ENCODE results near the gene CACNA1C.

CACNA1C gene

DNA sequence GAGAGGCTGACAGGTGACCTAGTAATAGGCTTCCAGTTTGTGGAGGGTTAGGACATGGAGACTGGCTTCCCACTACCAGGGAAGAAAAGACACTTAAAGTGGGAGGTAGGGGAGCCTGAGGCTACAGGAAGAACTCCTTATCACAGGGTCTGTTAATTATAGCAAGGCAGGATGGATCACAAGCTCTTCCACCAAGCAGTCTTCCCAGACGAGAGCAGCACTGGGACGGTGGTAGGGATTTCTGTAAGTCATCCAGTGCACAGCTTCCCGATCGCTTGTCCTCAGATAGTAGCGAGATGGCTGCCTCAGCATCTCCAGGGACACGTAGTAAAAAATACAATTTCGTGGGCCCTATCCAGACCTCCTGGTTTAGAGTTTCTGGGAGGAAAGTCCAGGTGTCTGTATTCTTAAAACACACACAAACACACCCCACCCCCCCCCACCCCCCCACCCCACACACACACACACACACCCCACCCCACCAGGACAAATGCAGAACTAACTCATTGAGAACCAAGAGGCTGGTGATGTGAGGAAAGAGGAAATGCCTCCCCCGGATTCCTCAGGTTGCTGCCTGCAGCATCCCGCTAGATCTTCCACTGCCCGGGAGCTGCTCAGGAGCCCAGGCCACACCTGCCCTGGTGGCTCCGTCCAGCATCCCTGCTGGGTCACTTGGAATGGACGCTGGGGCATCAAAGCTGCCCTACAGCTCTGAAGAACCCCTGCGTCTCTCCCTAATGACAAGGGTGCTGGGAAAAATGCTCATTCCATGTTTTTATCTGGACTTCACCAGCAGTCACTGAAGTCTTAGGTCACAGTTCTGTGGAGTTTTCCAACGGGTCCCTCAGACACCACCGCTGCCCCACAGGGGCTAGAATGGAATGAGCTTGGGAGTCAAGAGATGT is 307.2 kb downstream of the CACNA1C start:
- no peaks in the 10 kb centered on the region for H3K36me3 ChIP-seq (ENCODE audit: control insufficient read depth, insufficient read depth, low read length)
- no peak overlapping the region for H3K4me3 ChIP-seq (ENCODE audit: insufficient read depth, low read depth, low read length)
- H3K27me3 ChIP-seq (ENCODE audit: control insufficient read depth, insufficient read depth, low read length, poor library complexity, severe bottlenecking): no peaks in the 10 kb centered on the region
- H3K9me3 ChIP-seq (ENCODE audit: control insufficient read depth, low read length): no peaks in the 10 kb centered on the region
- H3K27ac ChIP-seq (ENCODE audit: insufficient read depth, low read depth, low read length, poor library complexity, severe bottlenecking): no peak overlapping the region
- H3K4me1 ChIP-seq (ENCODE audit: control insufficient read depth, insufficient read depth, low read length): peaks cover 5% of the 10 kb centered on the region
- 91 to 95% methylated on average over 14 to 15 of the region's 15 CpGs for WGBS, 2 experiments

DNA sequence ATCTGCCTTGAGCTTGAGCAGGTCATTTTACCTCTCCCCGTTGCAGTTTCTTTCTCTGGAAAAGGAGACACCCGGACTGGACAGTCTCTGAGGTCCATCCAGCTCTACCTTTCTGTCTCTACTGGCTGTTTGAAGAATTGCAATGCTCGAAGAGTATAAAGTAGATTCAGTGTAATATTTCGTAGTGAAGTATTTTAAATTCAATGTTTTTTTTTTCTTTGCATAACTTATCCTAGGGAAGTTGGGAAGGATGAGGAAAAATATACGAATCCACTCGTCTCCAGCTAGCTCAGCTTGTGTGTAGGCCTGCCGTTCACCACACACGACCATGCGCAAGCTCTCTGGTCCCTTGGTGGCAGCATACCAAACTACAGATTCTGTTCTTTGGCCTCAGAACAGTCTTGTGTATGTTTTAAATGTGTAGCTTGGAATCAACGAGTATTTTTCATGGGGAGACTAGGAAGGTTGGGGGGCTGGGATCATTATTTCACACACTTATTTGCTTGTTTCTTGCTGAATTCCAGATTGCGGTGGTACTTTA is 307.9 kb downstream of the CACNA1C start:
- Histone ChIP-seq H3K4me3 (ENCODE audit: insufficient read depth, low read depth, low read length) (no peak overlapping the region), H3K27ac (ENCODE audit: insufficient read depth, low read depth, low read length, poor library complexity, severe bottlenecking) (no peak overlapping the region), H3K36me3 (ENCODE audit: control insufficient read depth, insufficient read depth, low read length) (no peaks in the 10 kb centered on the region), H3K27me3 (ENCODE audit: control insufficient read depth, insufficient read depth, low read length, poor library complexity, severe bottlenecking) (no peaks in the 10 kb centered on the region), H3K4me1 (ENCODE audit: control insufficient read depth, insufficient read depth, low read length) (peaks cover 8% of the 10 kb centered on the region), H3K9me3 (ENCODE audit: control insufficient read depth, low read length) (no peaks in the 10 kb centered on the region)
- WGBS, 2 experiments: 94 to 95% methylated on average over 11 of the region's 11 CpGs

DNA sequence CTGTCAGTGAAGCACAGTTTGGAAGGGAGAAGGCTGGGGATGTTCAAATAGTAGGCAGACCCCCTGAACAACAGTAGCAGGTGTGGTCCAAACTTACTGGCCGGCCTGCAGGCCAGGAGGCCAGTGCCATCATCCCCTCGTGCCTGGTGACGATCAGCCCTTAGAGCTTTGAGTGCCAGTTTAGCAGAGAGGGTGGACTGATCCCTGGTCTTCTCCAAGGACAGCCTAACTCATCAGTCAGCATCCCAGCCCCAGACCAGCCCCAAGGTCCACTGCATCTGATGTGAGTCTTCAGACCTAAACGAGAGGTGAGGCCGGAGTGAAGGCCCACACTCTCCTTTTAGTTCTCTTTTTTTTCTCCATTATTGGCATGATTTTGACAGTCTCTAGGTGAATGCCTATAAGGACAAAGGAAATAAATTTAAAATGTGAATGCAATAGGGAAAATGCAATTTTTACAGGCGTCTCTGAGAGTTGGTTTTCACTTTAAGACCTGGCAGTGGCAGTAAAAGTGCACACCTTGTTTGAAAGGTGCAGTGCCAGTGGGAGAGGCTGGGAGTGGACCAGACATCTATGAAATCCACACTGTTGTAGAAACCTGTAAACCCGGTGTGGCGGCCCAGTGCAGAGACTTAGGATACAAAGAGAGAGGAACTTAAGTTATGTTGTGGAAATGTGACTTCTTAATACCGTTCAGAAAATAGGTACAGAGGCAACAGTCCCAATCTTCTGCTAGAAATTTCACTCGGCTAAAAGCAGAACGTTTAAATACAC is 311.2 kb downstream of the CACNA1C start:
- H3K36me3 ChIP-seq (ENCODE audit: control insufficient read depth, insufficient read depth, low read length): no peaks in the 10 kb centered on the region
- no peak overlapping the region for H3K4me3 ChIP-seq (ENCODE audit: insufficient read depth, low read depth, low read length)
- WGBS, 2 experiments: 90% methylated on average over 11 of the region's 11 CpGs
- H3K4me1 ChIP-seq (ENCODE audit: control insufficient read depth, insufficient read depth, low read length): peaks cover 8% of the 10 kb centered on the region
- no peaks in the 10 kb centered on the region for H3K9me3 ChIP-seq (ENCODE audit: control insufficient read depth, low read length)
- no peak overlapping the region for H3K27ac ChIP-seq (ENCODE audit: insufficient read depth, low read depth, low read length, poor library complexity, severe bottlenecking)
- no peaks in the 10 kb centered on the region for H3K27me3 ChIP-seq (ENCODE audit: control insufficient read depth, insufficient read depth, low read length, poor library complexity, severe bottlenecking)

DNA sequence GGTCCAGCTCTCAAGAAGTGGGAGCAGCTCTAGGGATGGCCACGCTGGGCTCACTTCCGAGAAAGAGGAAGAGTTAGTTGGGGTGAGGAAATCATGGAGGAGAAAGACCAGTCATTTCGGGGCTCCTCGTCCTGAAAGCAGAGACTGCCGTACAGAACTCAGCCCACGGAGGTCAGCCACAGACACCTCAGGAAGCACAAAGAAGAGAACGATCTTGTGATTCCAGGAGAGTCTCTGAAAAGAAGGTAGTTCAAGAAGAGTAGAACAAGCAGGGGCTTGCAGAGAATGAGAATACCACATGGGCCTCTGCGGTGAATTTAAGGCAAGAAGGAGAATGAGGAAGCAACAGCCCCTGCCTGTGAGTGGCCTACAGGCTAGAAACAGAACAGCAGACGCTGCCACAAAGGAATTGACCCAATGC is 311.9 kb downstream of the CACNA1C start:
- no peak overlapping the region for H3K4me3 ChIP-seq (ENCODE audit: insufficient read depth, low read depth, low read length)
- H3K27me3 ChIP-seq (ENCODE audit: control insufficient read depth, insufficient read depth, low read length, poor library complexity, severe bottlenecking): no peaks in the 10 kb centered on the region
- no peaks in the 10 kb centered on the region for H3K9me3 ChIP-seq (ENCODE audit: control insufficient read depth, low read length)
- peaks cover 8% of the 10 kb centered on the region for H3K4me1 ChIP-seq (ENCODE audit: control insufficient read depth, insufficient read depth, low read length)
- WGBS, 2 experiments: 76 to 86% methylated on average over 9 of the region's 9 CpGs
- H3K36me3 ChIP-seq (ENCODE audit: control insufficient read depth, insufficient read depth, low read length): no peaks in the 10 kb centered on the region
- H3K27ac ChIP-seq (ENCODE audit: insufficient read depth, low read depth, low read length, poor library complexity, severe bottlenecking): no peak overlapping the region

DNA sequence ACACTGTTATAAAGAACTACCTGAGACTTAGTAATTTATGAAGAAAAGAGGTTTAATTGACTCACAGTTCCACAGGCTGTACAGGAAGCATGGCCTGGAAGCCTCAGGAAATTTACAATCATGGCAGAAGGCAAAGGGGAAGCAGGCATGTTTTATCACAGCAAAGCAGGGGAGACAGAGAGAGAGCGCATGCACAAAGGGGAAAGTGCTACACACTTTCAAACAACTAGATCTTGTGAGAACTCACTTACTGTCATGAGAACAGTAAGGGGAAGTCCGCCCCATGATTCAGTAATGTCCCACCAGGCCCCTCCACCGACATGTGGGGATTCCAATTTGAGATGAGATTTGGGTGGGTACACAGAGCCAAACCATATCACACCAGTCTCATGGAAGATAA is 313.9 kb downstream of the CACNA1C start:
- no peak overlapping the region for H3K4me3 ChIP-seq (ENCODE audit: insufficient read depth, low read depth, low read length)
- 80 to 85% methylated on average over 3 of the region's 3 CpGs for WGBS, 2 experiments

DNA sequence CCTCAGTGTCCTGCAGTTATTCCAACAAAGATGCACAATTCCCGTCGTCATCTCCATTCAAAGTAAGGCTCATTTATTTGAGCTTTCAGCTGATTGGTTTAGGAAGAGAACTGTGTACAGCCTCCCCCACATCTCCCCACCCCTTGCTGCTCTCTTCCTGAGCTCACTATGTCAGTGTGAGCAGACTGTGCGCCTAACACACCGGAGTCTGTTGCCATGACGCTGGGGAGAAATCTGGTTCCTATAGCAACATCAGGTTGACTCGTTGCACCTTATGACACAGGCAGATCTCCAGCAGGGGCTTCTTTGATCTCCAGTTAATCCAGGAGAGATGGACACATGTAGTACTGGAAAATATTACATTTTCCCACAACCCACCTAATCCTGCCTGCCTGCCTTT is 319.4 kb downstream of the CACNA1C start:
- 81% methylated on average over 6 of the region's 6 CpGs for WGBS, 2 experiments
- no peaks in the 10 kb centered on the region for H3K27me3 ChIP-seq (ENCODE audit: control insufficient read depth, insufficient read depth, low read length, poor library complexity, severe bottlenecking)
- H3K27ac ChIP-seq (ENCODE audit: insufficient read depth, low read depth, low read length, poor library complexity, severe bottlenecking): no peak overlapping the region
- no peaks in the 10 kb centered on the region for H3K36me3 ChIP-seq (ENCODE audit: control insufficient read depth, insufficient read depth, low read length)
- no peak overlapping the region for H3K4me3 ChIP-seq (ENCODE audit: insufficient read depth, low read depth, low read length)
- H3K4me1 ChIP-seq (ENCODE audit: control insufficient read depth, insufficient read depth, low read length): peaks cover 12% of the 10 kb centered on the region
- no peaks in the 10 kb centered on the region for H3K9me3 ChIP-seq (ENCODE audit: control insufficient read depth, low read length)

More for the DNA sequence above, 313.9 kb downstream of the CACNA1C start:
- Histone ChIP-seq H3K4me1 (ENCODE audit: control insufficient read depth, insufficient read depth, low read length) (peaks cover 8% of the 10 kb centered on the region), H3K27ac (ENCODE audit: insufficient read depth, low read depth, low read length, poor library complexity, severe bottlenecking) (no peak overlapping the region), H3K27me3 (ENCODE audit: control insufficient read depth, insufficient read depth, low read length, poor library complexity, severe bottlenecking) (no peaks in the 10 kb centered on the region), H3K36me3 (ENCODE audit: control insufficient read depth, insufficient read depth, low read length) (no peaks in the 10 kb centered on the region), H3K9me3 (ENCODE audit: control insufficient read depth, low read length) (no peaks in the 10 kb centered on the region)

DNA sequence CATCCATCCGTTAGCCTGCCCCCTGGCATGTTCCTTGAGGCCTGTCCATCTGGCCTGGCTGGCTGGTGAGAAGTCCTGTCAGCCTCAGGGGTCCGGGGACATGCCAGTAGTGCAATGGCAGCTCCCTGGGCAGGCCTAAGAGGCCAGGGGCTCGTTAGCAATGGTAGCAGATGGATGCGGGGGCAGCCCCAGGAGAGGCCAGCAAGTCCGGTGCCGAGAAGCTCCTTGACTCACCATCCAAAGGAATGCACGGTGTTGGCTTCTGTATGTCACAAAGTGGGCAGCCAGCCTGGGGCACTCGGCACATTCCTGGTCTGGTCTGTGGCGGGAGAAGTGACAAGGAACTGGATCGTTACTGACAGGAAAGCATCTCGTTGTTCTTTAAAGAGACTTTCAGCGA is 319.9 kb downstream of the CACNA1C start:
- no peak overlapping the region for H3K27ac ChIP-seq (ENCODE audit: insufficient read depth, low read depth, low read length, poor library complexity, severe bottlenecking)
- peaks cover 18% of the 10 kb centered on the region for H3K4me1 ChIP-seq (ENCODE audit: control insufficient read depth, insufficient read depth, low read length)
- WGBS, 2 experiments: 93% methylated on average over 12 of the region's 12 CpGs
- no peaks in the 10 kb centered on the region for H3K9me3 ChIP-seq (ENCODE audit: control insufficient read depth, low read length)
- H3K4me3 ChIP-seq (ENCODE audit: insufficient read depth, low read depth, low read length): no peak overlapping the region
- no peaks in the 10 kb centered on the region for H3K36me3 ChIP-seq (ENCODE audit: control insufficient read depth, insufficient read depth, low read length)
- H3K27me3 ChIP-seq (ENCODE audit: control insufficient read depth, insufficient read depth, low read length, poor library complexity, severe bottlenecking): no peaks in the 10 kb centered on the region

DNA sequence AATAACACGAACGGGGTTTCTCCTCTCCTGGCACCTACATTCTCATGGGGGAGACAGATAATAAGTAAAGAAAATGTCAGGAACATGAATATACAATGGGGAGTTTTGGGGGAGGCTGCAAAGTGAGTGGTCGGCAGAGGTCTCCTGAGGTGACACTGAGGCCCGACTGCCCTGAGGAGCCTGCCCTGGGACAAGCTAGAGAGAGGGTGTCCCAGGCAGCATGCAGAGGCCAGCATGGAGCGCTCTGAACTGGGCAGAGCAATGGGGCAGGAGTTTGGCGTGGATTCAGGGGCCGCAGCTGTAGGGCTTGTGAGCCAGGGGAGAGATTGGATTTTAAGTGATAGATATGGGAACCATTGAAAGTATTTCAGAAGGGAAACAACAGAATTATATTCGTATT is 320.5 kb downstream of the CACNA1C start:
- H3K4me3 ChIP-seq (ENCODE audit: insufficient read depth, low read depth, low read length): no peak overlapping the region
- H3K36me3 ChIP-seq (ENCODE audit: control insufficient read depth, insufficient read depth, low read length): no peaks in the 10 kb centered on the region
- H3K27ac ChIP-seq (ENCODE audit: insufficient read depth, low read depth, low read length, poor library complexity, severe bottlenecking): no peak overlapping the region
- H3K27me3 ChIP-seq (ENCODE audit: control insufficient read depth, insufficient read depth, low read length, poor library complexity, severe bottlenecking): no peaks in the 10 kb centered on the region
- H3K9me3 ChIP-seq (ENCODE audit: control insufficient read depth, low read length): no peaks in the 10 kb centered on the region
- peaks cover 18% of the 10 kb centered on the region for H3K4me1 ChIP-seq (ENCODE audit: control insufficient read depth, insufficient read depth, low read length)
- 95% methylated on average over 8 of the region's 8 CpGs for WGBS, 2 experiments

DNA sequence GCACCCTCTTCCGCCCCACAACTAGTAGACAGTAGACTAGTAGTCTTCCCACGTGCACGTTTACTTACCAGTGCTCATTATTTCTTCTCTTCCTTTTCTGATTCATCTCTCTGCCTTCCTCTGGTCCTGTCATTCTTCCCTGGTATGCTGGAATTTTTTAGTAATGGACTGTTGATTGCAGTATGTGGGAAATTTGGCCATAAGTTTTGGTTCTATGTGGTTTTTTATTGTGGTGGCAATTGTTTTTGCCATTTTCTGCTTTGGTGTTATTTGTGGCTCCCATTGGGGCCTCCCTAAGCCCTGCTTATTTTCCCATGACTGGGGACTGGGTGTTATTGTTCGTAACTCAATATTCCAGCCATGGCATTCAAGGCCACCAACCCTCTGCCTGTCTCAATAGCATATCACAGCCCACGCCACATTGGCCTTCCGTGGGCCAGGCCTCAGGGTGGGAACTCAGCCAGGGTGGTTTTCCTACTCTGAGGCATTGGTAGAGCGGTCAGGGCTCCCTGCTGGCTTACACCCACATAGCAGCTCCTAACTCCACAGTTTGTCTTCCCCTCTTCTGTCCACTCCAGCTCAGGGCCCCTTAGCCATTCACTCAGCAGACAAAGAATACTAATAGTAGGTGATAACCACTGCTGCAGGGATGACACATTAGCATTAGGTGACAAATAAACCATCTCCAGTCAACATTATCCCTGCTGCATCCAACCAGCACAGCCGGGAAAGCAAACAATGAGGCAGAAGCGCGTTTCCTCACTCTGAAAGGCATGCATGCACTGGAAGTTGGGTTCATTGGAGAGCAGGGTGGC is 321.5 kb downstream of the CACNA1C start:
- H3K4me1 ChIP-seq (ENCODE audit: control insufficient read depth, insufficient read depth, low read length): peaks cover 18% of the 10 kb centered on the region
- no peaks in the 10 kb centered on the region for H3K9me3 ChIP-seq (ENCODE audit: control insufficient read depth, low read length)
- 92 to 94% methylated on average over 10 of the region's 10 CpGs for WGBS, 2 experiments
- H3K27me3 ChIP-seq (ENCODE audit: control insufficient read depth, insufficient read depth, low read length, poor library complexity, severe bottlenecking): no peaks in the 10 kb centered on the region
- no peaks in the 10 kb centered on the region for H3K36me3 ChIP-seq (ENCODE audit: control insufficient read depth, insufficient read depth, low read length)
- no peak overlapping the region for H3K27ac ChIP-seq (ENCODE audit: insufficient read depth, low read depth, low read length, poor library complexity, severe bottlenecking)
- H3K4me3 ChIP-seq (ENCODE audit: insufficient read depth, low read depth, low read length): no peak overlapping the region
